ACC112 (cell line): ENCODE results near the gene GAL3ST2.

ENCODE experiments used
- H2AFZ ChIP-seq: fragments of 200-600 bp; sonication (generic); one replicate; pipeline ENCODE4 v1.6.0; 2017; ENCODE audit warnings: antibody characterized with exemption, low read length; ENCODE audit not compliant: unreplicated experiment
- H3K27ac ChIP-seq: fragments of 200-600 bp; sonication (generic); 2 replicates; pipeline ENCODE4 v1.5.1; 2014; ENCODE audit warnings: low read depth, mild to moderate bottlenecking, antibody characterized with exemption, low read length, moderate library complexity
- H3K27me3 ChIP-seq: fragments of 200-600 bp; sonication (generic); 2 replicates; pipeline ENCODE4 v1.6.1; 2014; ENCODE audit warnings: mild to moderate bottlenecking, antibody characterized with exemption, low read length, moderate library complexity, mixed read lengths; ENCODE audit not compliant: insufficient read depth
- H3K36me3 ChIP-seq: fragments of 200-600 bp; sonication (generic); 2 replicates; pipeline ENCODE4 v1.6.1; 2016; ENCODE audit warnings: mild to moderate bottlenecking, antibody characterized with exemption, low read length, moderate library complexity, mixed read lengths; ENCODE audit not compliant: insufficient read depth
- H3K4me1 ChIP-seq: fragments of 200-600 bp; sonication (generic); one replicate; pipeline ENCODE4 v1.6.1; 2016; ENCODE audit warnings: low read length, mixed read lengths; ENCODE audit not compliant: insufficient read depth, unreplicated experiment, control insufficient read depth
- H3K4me3 ChIP-seq: fragments of 200-600 bp; sonication (generic); 2 replicates; pipeline ENCODE4 v1.5.1; 2014; ENCODE audit warnings: mild to moderate bottlenecking, low read depth, low read length
- H3K79me2 ChIP-seq: fragments of 200-600 bp; sonication (generic); one replicate; pipeline ENCODE4 v1.6.0; 2016; ENCODE audit warnings: low read length; ENCODE audit not compliant: control insufficient read depth, unreplicated experiment, insufficient read depth

The GAL3ST2 gene

GRCh38 chr2:241768850-241769249, 7.8 kb upstream of the GAL3ST2 start:
- Histone ChIP-seq H3K36me3 (no peaks in the 10 kb centered on the region), H3K4me1 (peaks cover 7% of the 10 kb centered on the region), H3K4me3 (no peak overlapping the region), H3K79me2 (no peaks in the 10 kb centered on the region), H2AFZ (no peak overlapping the region), H3K27ac (no peak overlapping the region), H3K27me3 (no peaks in the 10 kb centered on the region)

- Histone ChIP-seq H3K4me1 (peaks cover 9% of the 10 kb centered on the region), H3K27ac (no peak overlapping the region), H3K79me2 (no peaks in the 10 kb centered on the region), H3K27me3 (no peaks in the 10 kb centered on the region), H2AFZ (no peak overlapping the region), H3K4me3 (no peak overlapping the region), H3K36me3 (no peaks in the 10 kb centered on the region)
These were observed 6.8 kb upstream of the GAL3ST2 start for GRCh38 chr2:241769819-241770184.

- Histone ChIP-seq H3K4me3 (no peak overlapping the region), H3K27ac (no peak overlapping the region), H2AFZ (no peak overlapping the region), H3K27me3 (no peaks in the 10 kb centered on the region), H3K79me2 (no peaks in the 10 kb centered on the region), H3K4me1 (peaks cover 15% of the 10 kb centered on the region), H3K36me3 (no peaks in the 10 kb centered on the region)
These were observed 6.3 kb upstream of the GAL3ST2 start for GRCh38 chr2:241770185-241770935.

GRCh38 chr2:241770936-241771285, 5.7 kb upstream of the GAL3ST2 start:
- Histone ChIP-seq H2AFZ (no peak overlapping the region), H3K36me3 (no peaks in the 10 kb centered on the region), H3K27me3 (no peaks in the 10 kb centered on the region), H3K79me2 (no peaks in the 10 kb centered on the region), H3K4me1 (peaks cover 16% of the 10 kb centered on the region), H3K4me3 (no peak overlapping the region), H3K27ac (no peak overlapping the region)

GRCh38 chr2:241771286-241772062, 5.1 kb upstream of the GAL3ST2 start:
- Histone ChIP-seq H3K4me1 (peaks cover 16% of the 10 kb centered on the region), H3K36me3 (no peaks in the 10 kb centered on the region), H3K4me3 (no peak overlapping the region), H3K27me3 (no peaks in the 10 kb centered on the region), H3K79me2 (no peaks in the 10 kb centered on the region), H3K27ac (no peak overlapping the region), H2AFZ (no peak overlapping the region)

GRCh38 chr2:241772063-241772499, 4.5 kb upstream of the GAL3ST2 start:
- Histone ChIP-seq H3K4me3 (no peak overlapping the region), H3K36me3 (no peaks in the 10 kb centered on the region), H3K79me2 (no peaks in the 10 kb centered on the region), H3K4me1 (peaks cover 16% of the 10 kb centered on the region), H3K27ac (no peak overlapping the region), H3K27me3 (no peaks in the 10 kb centered on the region), H2AFZ (no peak overlapping the region)

- H3K4me3 ChIP-seq = no peak overlapping the region
- no peak overlapping the region for H2AFZ ChIP-seq
- no peaks in the 10 kb centered on the region for H3K79me2 ChIP-seq
- no peak overlapping the region for H3K27ac ChIP-seq
- H3K4me1 ChIP-seq = peaks cover 16% of the 10 kb centered on the region
- no peaks in the 10 kb centered on the region for H3K27me3 ChIP-seq
- no peaks in the 10 kb centered on the region for H3K36me3 ChIP-seq
These were observed 2.9 kb upstream of the GAL3ST2 start for GRCh38 chr2:241773511-241774418.

GRCh38 chr2:241774419-241775222, 2.0 kb upstream of the GAL3ST2 start:
- H3K4me3 ChIP-seq = no peak overlapping the region
- no peaks in the 10 kb centered on the region for H3K27me3 ChIP-seq
- no peaks in the 10 kb centered on the region for H3K36me3 ChIP-seq
- H3K79me2 ChIP-seq = no peaks in the 10 kb centered on the region
- no peak overlapping the region for H3K27ac ChIP-seq
- H3K4me1 ChIP-seq = peaks cover 16% of the 10 kb centered on the region
- no peak overlapping the region for H2AFZ ChIP-seq

- Histone ChIP-seq H2AFZ (no peak overlapping the region), H3K4me1 (peaks cover 16% of the 10 kb centered on the region), H3K79me2 (no peaks in the 10 kb centered on the region), H3K4me3 (no peak overlapping the region), H3K36me3 (no peaks in the 10 kb centered on the region), H3K27ac (no peak overlapping the region), H3K27me3 (no peaks in the 10 kb centered on the region)
These were observed 1.1 kb upstream of the GAL3ST2 start for GRCh38 chr2:241775223-241776177.
